DOHH2 (cell line): ENCODE results near the gene RIT2.

Experiments used
- H3F3A ChIP-seq: fragments of 200-600 bp; sonication (generic), shearing (Covaris generic); 2 replicates; pipeline ENCODE4 v1.6.0; 2016; ENCODE audit warnings: antibody characterized with exemption, mild to moderate bottlenecking; ENCODE audit not compliant: control insufficient read depth, insufficient read depth
- H3K27ac ChIP-seq: fragments of 200-600 bp; sonication (generic); 2 replicates; pipeline ENCODE4 v1.5.1; 2014; ENCODE audit warnings: low read depth, mild to moderate bottlenecking, low read length, moderate library complexity
- H3K27me3 ChIP-seq: fragments of 200-600 bp; sonication (generic); 2 replicates; pipeline ENCODE4 v1.6.1; 2014; ENCODE audit warnings: mild to moderate bottlenecking, low read length, mixed read lengths; ENCODE audit not compliant: control insufficient read depth
- H3K36me3 ChIP-seq: fragments of 200-600 bp; sonication (generic); 2 replicates; pipeline ENCODE4 v1.6.1; 2014; ENCODE audit warnings: mild to moderate bottlenecking, low read length, moderate library complexity, mixed read lengths; ENCODE audit not compliant: control insufficient read depth
- H3K4me1 ChIP-seq: fragments of 200-600 bp; sonication (generic); 2 replicates; pipeline ENCODE4 v1.6.1; 2014; ENCODE audit warnings: mild to moderate bottlenecking, low read length, mixed read lengths; ENCODE audit not compliant: control insufficient read depth
- H3K4me2 ChIP-seq: fragments of 200-600 bp; sonication (generic); 2 replicates; pipeline ENCODE4 v1.6.0; 2014; ENCODE audit warnings: mild to moderate bottlenecking, low read length, moderate library complexity
- H3K4me3 ChIP-seq: fragments of 200-600 bp; sonication (generic); 2 replicates; pipeline ENCODE4 v1.5.1; 2014; ENCODE audit warnings: mild to moderate bottlenecking, low read length, mixed read lengths
- H3K79me2 ChIP-seq: fragments of 200-600 bp; sonication (generic); 2 replicates; pipeline ENCODE4 v1.6.1; 2014; ENCODE audit warnings: mild to moderate bottlenecking, low read length, mixed read lengths; ENCODE audit not compliant: control insufficient read depth
- H3K9me2 ChIP-seq: fragments of 200-600 bp; sonication (generic); replicated peaks from 2 replicates; pipeline ENCODE4 v1.6.1; 2014; ENCODE audit warnings: mild to moderate bottlenecking, low read length, mixed read lengths; ENCODE audit not compliant: control insufficient read depth
- H3K9me3 ChIP-seq: fragments of 200-600 bp; sonication (generic); 2 replicates; pipeline ENCODE4 v1.6.1; 2014; ENCODE audit warnings: antibody characterized with exemption, low read length, mixed read lengths; ENCODE audit not compliant: control insufficient read depth, insufficient read depth
- H4K20me1 ChIP-seq: fragments of 200-600 bp; sonication (generic); 2 replicates; pipeline ENCODE4 v1.6.0; 2014; ENCODE audit warnings: low read depth, mild to moderate bottlenecking, antibody characterized with exemption, low read length, moderate library complexity; ENCODE audit not compliant: control insufficient read depth, insufficient read depth
- EZH2phosphoT487 ChIP-seq: fragments of 200-600 bp; sonication (generic); IDR thresholded peaks from 2 replicates; pipeline ENCODE4 v1.6.1; 2017; ENCODE audit warnings: borderline replicate concordance, mild to moderate bottlenecking, antibody characterized with exemption, low read length, moderate library complexity, mixed read lengths
- TF ChIP-seq, protein P1 (sequence below): fragments of 200-600 bp; sonication (generic); IDR thresholded peaks from one replicate; pipeline ENCODE4 v1.5.1; 2014; ENCODE audit warnings: antibody characterized with exemption, mild to moderate bottlenecking, low read depth, low read length; ENCODE audit not compliant: poor library complexity, severe bottlenecking

RIT2 gene

DNA sequence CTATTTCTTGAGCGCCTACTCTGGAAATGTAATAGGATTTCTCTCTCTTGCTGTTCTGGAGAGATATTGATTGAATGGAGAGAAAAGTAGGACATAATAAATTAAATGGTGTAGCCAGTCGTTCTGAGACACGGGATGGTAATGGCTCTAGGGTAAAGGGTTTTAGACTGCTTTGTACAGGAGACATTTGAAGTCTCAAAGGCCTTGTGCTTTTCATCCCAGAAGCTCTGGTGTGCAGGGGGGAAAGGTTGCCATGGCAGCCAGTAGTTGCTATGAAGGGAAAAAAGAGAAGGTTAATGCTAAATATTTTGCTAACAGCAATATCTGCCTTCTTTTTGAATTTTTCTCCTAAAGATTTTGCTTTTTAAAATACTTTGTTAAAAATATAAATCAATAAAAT, 359.3 kb downstream of the RIT2 start:
- TF ChIP-seq EZH2phosphoT487, result no peak
- no peaks in the 10 kb centered on the region for H3K4me1 ChIP-seq
- H4K20me1 ChIP-seq, result no peaks in the 10 kb centered on the region
- no peak overlapping the region for H3K4me3 ChIP-seq
- no peak overlapping the region for H3K4me2 ChIP-seq
- H3K9me3 ChIP-seq, result no peaks in the 10 kb centered on the region
- no peaks in the 10 kb centered on the region for H3F3A ChIP-seq
- no peaks in the 10 kb centered on the region for H3K79me2 ChIP-seq
- H3K27me3 ChIP-seq, result no peaks in the 10 kb centered on the region
- H3K27ac ChIP-seq, result no peak overlapping the region
- no peaks in the 10 kb centered on the region for H3K9me2 ChIP-seq
- no peaks in the 10 kb centered on the region for H3K36me3 ChIP-seq

DNA sequence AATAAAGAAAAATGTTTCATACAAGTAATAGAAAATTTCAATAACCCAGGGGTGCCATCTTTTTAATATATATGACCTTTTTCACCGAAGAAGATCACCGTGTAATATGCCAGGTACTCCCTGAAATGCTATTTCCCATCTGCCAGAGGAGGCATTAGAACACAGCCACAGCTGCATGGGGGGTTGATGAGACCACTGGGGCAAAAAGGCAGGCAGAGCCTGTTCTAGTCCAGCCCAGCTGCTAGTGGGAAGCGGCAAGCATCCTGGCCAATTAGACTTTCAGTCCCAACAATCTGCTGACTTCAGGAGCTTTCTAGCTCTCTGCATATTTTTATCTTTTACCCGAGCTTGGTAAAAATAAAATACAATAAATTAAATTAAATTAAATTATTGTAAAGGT, 362.6 kb downstream of the RIT2 start:
- Histone ChIP-seq H3K9me3 (no peaks in the 10 kb centered on the region), H3K4me1 (no peaks in the 10 kb centered on the region), H3K79me2 (no peaks in the 10 kb centered on the region), H3K4me2 (no peak overlapping the region), H3K4me3 (no peak overlapping the region), H3K27ac (no peak overlapping the region), H4K20me1 (no peaks in the 10 kb centered on the region), H3K27me3 (no peaks in the 10 kb centered on the region), H3K9me2 (no peaks in the 10 kb centered on the region), H3K36me3 (no peaks in the 10 kb centered on the region), H3F3A (no peaks in the 10 kb centered on the region)
- TF ChIP-seq EZH2phosphoT487, result no peak
- TF ChIP-seq, protein P1, sequence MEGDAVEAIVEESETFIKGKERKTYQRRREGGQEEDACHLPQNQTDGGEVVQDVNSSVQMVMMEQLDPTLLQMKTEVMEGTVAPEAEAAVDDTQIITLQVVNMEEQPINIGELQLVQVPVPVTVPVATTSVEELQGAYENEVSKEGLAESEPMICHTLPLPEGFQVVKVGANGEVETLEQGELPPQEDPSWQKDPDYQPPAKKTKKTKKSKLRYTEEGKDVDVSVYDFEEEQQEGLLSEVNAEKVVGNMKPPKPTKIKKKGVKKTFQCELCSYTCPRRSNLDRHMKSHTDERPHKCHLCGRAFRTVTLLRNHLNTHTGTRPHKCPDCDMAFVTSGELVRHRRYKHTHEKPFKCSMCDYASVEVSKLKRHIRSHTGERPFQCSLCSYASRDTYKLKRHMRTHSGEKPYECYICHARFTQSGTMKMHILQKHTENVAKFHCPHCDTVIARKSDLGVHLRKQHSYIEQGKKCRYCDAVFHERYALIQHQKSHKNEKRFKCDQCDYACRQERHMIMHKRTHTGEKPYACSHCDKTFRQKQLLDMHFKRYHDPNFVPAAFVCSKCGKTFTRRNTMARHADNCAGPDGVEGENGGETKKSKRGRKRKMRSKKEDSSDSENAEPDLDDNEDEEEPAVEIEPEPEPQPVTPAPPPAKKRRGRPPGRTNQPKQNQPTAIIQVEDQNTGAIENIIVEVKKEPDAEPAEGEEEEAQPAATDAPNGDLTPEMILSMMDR, result no peak

DNA sequence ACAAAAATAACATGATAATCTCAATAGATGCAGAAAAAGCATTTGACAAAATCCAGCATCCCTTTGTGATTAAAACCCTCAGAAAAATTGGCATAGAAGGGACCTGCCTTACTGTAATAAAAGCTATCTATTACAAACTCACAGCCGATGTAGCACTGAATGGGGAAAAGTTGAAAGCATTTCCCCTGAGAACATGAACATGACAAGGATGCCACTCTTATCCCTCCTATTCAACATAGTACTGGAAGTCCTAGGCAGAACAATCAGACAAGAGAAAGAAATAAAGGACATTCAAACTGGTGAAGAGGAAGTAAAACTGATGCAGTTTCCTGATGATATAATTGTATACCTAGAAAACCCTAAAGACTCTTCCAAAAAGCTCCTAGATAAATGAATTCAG, 368.7 kb downstream of the RIT2 start:
- Histone ChIP-seq H3K79me2 (no peaks in the 10 kb centered on the region), H3K4me2 (no peak overlapping the region), H3K4me3 (no peak overlapping the region), H3K36me3 (no peaks in the 10 kb centered on the region), H3K4me1 (no peaks in the 10 kb centered on the region), H3K27ac (no peak overlapping the region), H3K27me3 (no peaks in the 10 kb centered on the region), H3K9me2 (no peaks in the 10 kb centered on the region), H3F3A (no peaks in the 10 kb centered on the region), H4K20me1 (no peaks in the 10 kb centered on the region), H3K9me3 (no peaks in the 10 kb centered on the region)
- TF ChIP-seq, protein P1, result no peak
- TF ChIP-seq EZH2phosphoT487, result no peak

DNA sequence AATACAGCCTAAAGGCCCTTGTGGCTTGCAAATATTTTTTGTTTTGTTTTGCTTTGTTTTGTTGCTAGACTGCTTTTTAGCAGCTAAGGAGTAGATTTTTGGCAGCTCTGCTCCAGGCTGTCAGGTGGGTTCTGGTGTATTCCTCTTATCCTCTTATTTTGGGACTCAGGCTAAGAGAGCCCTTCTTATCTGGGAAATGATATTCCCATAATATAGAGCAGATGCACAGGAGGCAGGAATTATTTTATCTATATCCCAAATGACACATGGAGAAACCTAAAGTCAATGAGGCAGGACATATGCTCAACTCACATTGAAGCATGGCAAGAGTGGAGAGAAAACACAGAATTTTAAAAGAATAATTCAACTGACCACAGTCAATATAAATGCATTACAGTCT, 369.6 kb downstream of the RIT2 start:
- no peaks in the 10 kb centered on the region for H4K20me1 ChIP-seq
- no peak overlapping the region for H3K4me3 ChIP-seq
- H3K9me3 ChIP-seq, result no peaks in the 10 kb centered on the region
- no peaks in the 10 kb centered on the region for H3K27me3 ChIP-seq
- no peaks in the 10 kb centered on the region for H3K9me2 ChIP-seq
- H3K79me2 ChIP-seq, result no peaks in the 10 kb centered on the region
- H3K27ac ChIP-seq, result no peak overlapping the region
- no peaks in the 10 kb centered on the region for H3K36me3 ChIP-seq
- H3F3A ChIP-seq, result no peaks in the 10 kb centered on the region
- H3K4me2 ChIP-seq, result no peak overlapping the region
- no peak for TF ChIP-seq EZH2phosphoT487
- TF ChIP-seq, protein P1, result no peak
- no peaks in the 10 kb centered on the region for H3K4me1 ChIP-seq
